H1 (cell line): Measurements from ENCODE around the gene LIPT2. TPM values are rescaled to one million over a fixed set of nuclear protein-coding genes. Genes with fewer than 3 reads are reported as not detected.

ENCODE experiments used
- CHD7 ChIP-seq: fragments of 300-600 bp; sonication (generic); IDR thresholded peaks from 2 replicates; pipeline ENCODE4 v1.7.1; 2012; ENCODE audit warnings: low read length, moderate library complexity, mild to moderate bottlenecking, inconsistent platforms; ENCODE audit not compliant: insufficient replicate concordance
- EP300 ChIP-seq, 2 experiments: IDR thresholded peaks; 1 replicate in 1 of 2; 2 replicates in 1 of 2; pipeline ENCODE4 v1.6.1; 2011 to 2012; ENCODE audit warnings: low read depth in 2 of 2, low read length in 2 of 2, mild to moderate bottlenecking in 2 of 2, borderline replicate concordance in 1 of 2, inconsistent platforms in 1 of 2, moderate library complexity in 1 of 2
- polyA plus RNA-seq, 7 experiments: library from polyadenylated mRNA; depleted of rRNA in 3 of 7; stranded (reverse) in 5 of 7; unstranded in 2 of 7; fragments of >200 nt in 5 of 7; fragments of 200-250 nt in 2 of 7; gene quantifications; 1 replicate in 5 of 7; 2 replicates in 1 of 7; 4 replicates in 1 of 7; pipeline versions ENCODE4 v1.2.1 to v1.2.3, GENCODE V29; 2011 to 2013; ENCODE audit warnings: missing spikeins in 2 of 7, mixed read lengths in 2 of 7
- total RNA-seq: library from RNA; stranded (reverse); fragmentation: NEBNext Ultra II Directional; extraction: Animal tissue kit (Norgen Biotek cat#: 25700); gene quantifications from 2 replicates; pipeline ENCODE4 v1.2.1, GENCODE V29; 2021

Gene LIPT2
- total and polyA plus RNA-seq, 2 of the 8 experiments (the other 6 are each of a cell fraction or from before 2014, with no cell fraction given), result 6.4 to 16.7 TPM

GRCh38 chr11:74485868-74486267, 7.7 kb downstream of the LIPT2 start (continued):
- TF ChIP-seq CHD7 (no peak), EP300 (IDR thresholded peaks at IDR 0.05; ENCODE audit: borderline replicate concordance in 1 of 2, low read depth in 2 of 2, low read length in 2 of 2) (no peak)
